ENCODE data around the gene DDI1.

DDI1 gene

DNA sequence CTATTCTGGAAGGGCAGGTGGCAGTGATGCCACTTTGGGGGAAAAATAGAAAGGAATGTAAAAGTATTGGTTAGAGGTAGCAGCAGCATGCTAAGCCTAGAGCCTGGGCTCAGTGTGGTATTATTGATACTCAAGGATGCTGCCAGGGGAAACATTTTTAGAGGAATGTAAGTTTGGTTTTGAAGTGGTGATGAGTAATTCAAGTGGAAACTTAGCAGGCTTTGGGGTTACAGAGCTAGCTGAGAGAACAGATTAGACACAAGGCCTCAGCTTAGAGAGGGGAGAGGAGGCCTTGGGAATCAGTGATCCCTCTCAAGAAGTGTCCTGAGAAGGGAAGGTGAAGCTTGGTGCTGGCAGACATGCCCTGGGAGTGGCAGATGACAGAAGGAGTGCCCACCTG, 32.9 kb upstream of the DDI1 start:
- Histone ChIP-seq H3K9ac (ENCODE audit: low read length) (no peak overlapping the region), H3K9me3 (ENCODE audit: control insufficient read depth, insufficient read depth, low read depth, low read length) (no peaks in the 10 kb centered on the region), H3K4me1 (ENCODE audit: control insufficient read depth, insufficient read depth, low read length) (no peaks in the 10 kb centered on the region), H3K4me3 (ENCODE audit: low read depth, low read length) (no peak overlapping the region), H3K27me3 (ENCODE audit: control insufficient read depth, insufficient read depth, low read length) (no peaks in the 10 kb centered on the region), H3K36me3 (ENCODE audit: control insufficient read depth, insufficient read depth, low read length) (no peaks in the 10 kb centered on the region), H3K27ac (ENCODE audit: low read depth, low read length) (no peak overlapping the region)

DNA sequence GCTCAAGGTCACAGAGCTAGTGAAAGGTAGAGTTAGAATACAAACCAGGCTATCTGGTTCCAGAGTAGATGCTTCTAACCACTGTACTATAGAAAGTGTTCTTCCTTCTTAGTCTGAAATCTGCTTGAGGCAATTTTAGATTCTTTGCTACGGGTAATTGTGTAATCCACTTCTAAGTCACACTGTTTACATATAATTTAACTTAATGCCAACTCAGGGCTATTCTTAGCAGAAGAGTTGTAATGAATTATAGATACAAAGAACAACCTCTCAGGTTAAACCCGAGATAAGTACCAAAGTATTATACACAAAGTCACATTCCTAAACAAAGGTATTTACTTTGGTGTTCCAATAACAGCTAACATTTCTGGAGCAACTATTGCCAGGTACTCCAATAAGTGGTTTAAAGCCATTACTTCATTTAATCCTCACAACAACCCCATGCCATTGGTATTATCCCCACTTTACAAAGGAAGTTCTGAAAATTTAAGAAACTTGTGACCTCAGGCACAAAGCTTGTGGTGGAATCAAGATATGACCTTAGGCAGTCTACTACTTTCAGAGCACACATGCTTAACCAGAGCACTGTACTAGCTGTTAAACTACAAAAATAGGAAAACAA, 31.1 kb upstream of the DDI1 start:
- H3K9ac ChIP-seq (ENCODE audit: low read length) = no peak overlapping the region
- no peak overlapping the region for H3K27ac ChIP-seq (ENCODE audit: low read depth, low read length)
- no peaks in the 10 kb centered on the region for H3K27me3 ChIP-seq (ENCODE audit: control insufficient read depth, insufficient read depth, low read length)
- H3K4me3 ChIP-seq (ENCODE audit: low read depth, low read length) = no peak overlapping the region
- H3K9me3 ChIP-seq (ENCODE audit: control insufficient read depth, insufficient read depth, low read depth, low read length) = no peaks in the 10 kb centered on the region
- no peaks in the 10 kb centered on the region for H3K36me3 ChIP-seq (ENCODE audit: control insufficient read depth, insufficient read depth, low read length)
- no peaks in the 10 kb centered on the region for H3K4me1 ChIP-seq (ENCODE audit: control insufficient read depth, insufficient read depth, low read length)

DNA sequence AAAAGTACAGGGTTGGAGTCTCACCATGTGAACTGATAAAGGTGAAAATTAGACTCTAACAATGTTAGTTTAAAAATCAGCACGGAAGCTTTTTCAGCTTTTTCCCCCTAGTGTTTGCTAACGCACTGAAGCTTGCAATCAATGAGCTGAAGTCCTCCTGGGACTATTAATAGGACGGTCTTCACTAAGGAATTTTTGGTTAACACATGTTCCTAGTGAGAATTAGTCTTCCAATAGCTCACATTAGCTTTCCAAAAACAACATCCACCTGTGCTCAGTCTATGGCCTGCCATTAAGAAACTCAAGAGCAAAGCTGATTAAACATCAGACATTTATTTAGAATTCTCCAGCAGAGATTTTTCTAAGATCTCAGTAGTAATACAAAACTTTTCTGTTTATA, 26.7 kb upstream of the DDI1 start:
- Histone ChIP-seq H3K36me3 (ENCODE audit: control insufficient read depth, insufficient read depth, low read length) (no peaks in the 10 kb centered on the region), H3K9ac (ENCODE audit: low read length) (no peak overlapping the region), H3K4me1 (ENCODE audit: control insufficient read depth, insufficient read depth, low read length) (no peaks in the 10 kb centered on the region), H3K9me3 (ENCODE audit: control insufficient read depth, insufficient read depth, low read depth, low read length) (no peaks in the 10 kb centered on the region), H3K27me3 (ENCODE audit: control insufficient read depth, insufficient read depth, low read length) (no peaks in the 10 kb centered on the region), H3K27ac (ENCODE audit: low read depth, low read length) (no peak overlapping the region), H3K4me3 (ENCODE audit: low read depth, low read length) (no peak overlapping the region)

DNA sequence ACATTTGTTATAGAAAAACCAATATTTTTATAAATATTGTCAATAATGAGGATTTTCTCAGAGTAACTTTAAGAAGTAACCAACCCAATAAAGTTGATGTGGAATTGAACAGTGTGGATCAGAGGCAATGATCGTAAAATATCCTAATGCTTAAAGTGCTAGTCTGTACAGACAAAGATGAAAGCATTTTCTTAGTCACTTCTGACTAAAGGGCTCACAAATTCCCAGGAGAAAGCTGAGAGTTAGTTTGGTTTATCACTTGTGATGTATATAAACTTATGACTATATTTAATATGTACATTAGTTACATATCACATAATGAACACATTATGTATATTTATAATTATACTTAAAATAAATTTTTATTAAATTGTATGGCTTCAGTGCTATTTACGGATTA, 25.4 kb upstream of the DDI1 start:
- H3K27ac ChIP-seq (ENCODE audit: low read depth, low read length) = no peak overlapping the region
- H3K4me3 ChIP-seq (ENCODE audit: low read depth, low read length) = no peak overlapping the region
- H3K27me3 ChIP-seq (ENCODE audit: control insufficient read depth, insufficient read depth, low read length) = no peaks in the 10 kb centered on the region
- no peaks in the 10 kb centered on the region for H3K9me3 ChIP-seq (ENCODE audit: control insufficient read depth, insufficient read depth, low read depth, low read length)
- H3K4me1 ChIP-seq (ENCODE audit: control insufficient read depth, insufficient read depth, low read length) = no peaks in the 10 kb centered on the region
- H3K36me3 ChIP-seq (ENCODE audit: control insufficient read depth, insufficient read depth, low read length) = no peaks in the 10 kb centered on the region
- no peak overlapping the region for H3K9ac ChIP-seq (ENCODE audit: low read length)

DNA sequence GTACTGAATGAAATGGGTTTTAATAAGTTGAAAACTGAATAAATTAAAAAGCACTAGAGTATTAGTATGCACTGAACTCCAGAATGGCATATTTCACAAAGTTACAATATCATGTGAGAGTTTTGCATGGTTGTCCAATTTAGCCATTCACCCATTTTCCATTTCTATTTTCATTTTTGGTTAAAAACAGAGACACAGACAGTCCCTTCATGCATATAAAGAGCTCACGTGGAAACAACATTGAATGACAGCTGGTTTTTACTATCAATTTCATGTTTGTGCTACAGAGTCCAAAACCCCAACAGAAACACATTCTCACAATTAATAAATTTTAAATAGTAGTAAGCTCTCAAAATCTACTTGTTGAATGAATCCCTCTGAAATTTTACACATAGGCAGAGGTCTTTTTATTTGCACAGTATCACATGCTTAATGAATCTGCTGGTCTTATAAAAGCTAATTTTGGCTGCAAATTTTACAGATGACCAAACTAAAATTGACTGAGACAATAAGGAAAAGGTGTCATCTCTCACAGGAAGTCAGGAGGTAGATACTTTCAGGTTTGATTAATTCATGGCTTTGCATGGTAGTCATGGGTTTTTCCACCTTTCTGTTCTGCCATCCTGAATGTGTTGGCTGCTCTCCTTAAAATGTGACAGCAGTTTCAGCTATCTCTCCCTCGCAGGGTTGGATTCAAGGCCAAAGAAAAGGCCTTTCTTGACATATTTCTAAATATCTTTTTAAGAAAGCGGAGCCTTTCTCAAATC, 20.6 kb upstream of the DDI1 start:
- H3K4me3 ChIP-seq (ENCODE audit: low read depth, low read length) = no peak overlapping the region

DNA sequence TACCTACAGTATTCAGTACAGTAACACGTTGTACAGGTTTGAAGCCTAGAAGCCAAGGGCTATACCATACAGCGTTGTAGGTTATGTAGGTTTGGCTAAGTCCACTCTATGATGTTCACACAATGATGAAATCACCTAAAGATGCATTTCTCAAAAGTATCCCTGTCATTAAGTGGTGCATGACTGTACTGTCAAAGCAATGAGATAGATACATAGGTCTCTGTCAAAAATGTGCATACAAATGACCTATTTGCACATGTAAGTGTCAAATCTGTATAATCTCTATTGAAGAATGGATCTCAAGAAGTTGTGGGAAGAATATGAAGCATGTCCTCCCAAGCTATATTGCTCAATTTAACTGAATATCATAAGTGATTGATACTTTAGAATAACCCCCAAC, 11.9 kb upstream of the DDI1 start:
- Histone ChIP-seq H3K9me3 (ENCODE audit: control insufficient read depth, insufficient read depth, low read depth, low read length) (no peaks in the 10 kb centered on the region), H3K36me3 (ENCODE audit: control insufficient read depth, insufficient read depth, low read length) (no peaks in the 10 kb centered on the region), H3K27ac (ENCODE audit: low read depth, low read length) (no peak overlapping the region), H3K27me3 (ENCODE audit: control insufficient read depth, insufficient read depth, low read length) (no peaks in the 10 kb centered on the region), H3K9ac (ENCODE audit: low read length) (no peak overlapping the region), H3K4me3 (ENCODE audit: low read depth, low read length) (no peak overlapping the region), H3K4me1 (ENCODE audit: control insufficient read depth, insufficient read depth, low read length) (no peaks in the 10 kb centered on the region)

More for the DNA sequence above, 20.6 kb upstream of the DDI1 start:
- no peaks in the 10 kb centered on the region for H3K9me3 ChIP-seq (ENCODE audit: control insufficient read depth, insufficient read depth, low read depth, low read length)
- no peaks in the 10 kb centered on the region for H3K27me3 ChIP-seq (ENCODE audit: control insufficient read depth, insufficient read depth, low read length)
- H3K4me1 ChIP-seq (ENCODE audit: control insufficient read depth, insufficient read depth, low read length) = no peaks in the 10 kb centered on the region
- H3K27ac ChIP-seq (ENCODE audit: low read depth, low read length) = no peak overlapping the region
- H3K36me3 ChIP-seq (ENCODE audit: control insufficient read depth, insufficient read depth, low read length) = no peaks in the 10 kb centered on the region
- H3K9ac ChIP-seq (ENCODE audit: low read length) = no peak overlapping the region

DNA sequence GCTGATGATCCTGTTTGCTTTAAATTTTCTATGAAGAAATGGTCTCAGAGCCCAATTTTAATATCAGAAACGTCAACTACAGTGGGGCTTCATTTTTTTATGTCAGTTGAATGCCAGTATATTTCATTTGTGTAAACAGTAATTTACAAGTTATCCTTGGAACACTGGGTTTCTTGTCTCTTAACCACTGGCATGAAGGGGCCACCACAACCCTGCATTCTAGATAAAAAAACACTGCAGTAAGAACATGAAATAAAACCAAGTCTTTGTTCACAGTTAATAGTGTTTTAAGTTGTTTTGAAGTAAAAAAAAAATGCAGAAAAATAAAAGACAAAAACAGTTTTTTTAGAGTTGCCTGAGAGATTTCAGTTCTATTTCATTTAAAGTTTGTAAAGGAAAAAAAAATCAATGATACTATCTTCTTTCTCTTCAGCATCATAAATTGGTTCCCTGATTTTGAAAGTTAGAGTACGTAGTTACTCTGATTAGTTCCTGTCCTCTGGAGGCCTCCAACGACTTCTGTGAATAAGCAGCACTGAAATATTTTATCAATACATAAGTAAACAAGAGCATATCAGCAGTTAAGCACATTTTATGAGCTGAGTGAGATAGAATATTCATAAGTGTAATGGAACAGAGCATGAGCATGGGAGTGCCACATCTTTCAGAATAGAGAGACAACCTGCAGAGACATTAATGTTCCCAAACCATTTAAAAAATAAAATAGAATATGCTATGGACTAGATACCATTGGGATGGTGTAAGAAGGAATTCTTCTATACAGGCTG, 7.8 kb upstream of the DDI1 start:
- Histone ChIP-seq H3K4me1 (ENCODE audit: control insufficient read depth, insufficient read depth, low read length) (no peaks in the 10 kb centered on the region), H3K9me3 (ENCODE audit: control insufficient read depth, insufficient read depth, low read depth, low read length) (no peaks in the 10 kb centered on the region), H3K4me3 (ENCODE audit: low read depth, low read length) (no peak overlapping the region), H3K9ac (ENCODE audit: low read length) (no peak overlapping the region), H3K27ac (ENCODE audit: low read depth, low read length) (no peak overlapping the region), H3K36me3 (ENCODE audit: control insufficient read depth, insufficient read depth, low read length) (no peaks in the 10 kb centered on the region), H3K27me3 (ENCODE audit: control insufficient read depth, insufficient read depth, low read length) (no peaks in the 10 kb centered on the region)

DNA sequence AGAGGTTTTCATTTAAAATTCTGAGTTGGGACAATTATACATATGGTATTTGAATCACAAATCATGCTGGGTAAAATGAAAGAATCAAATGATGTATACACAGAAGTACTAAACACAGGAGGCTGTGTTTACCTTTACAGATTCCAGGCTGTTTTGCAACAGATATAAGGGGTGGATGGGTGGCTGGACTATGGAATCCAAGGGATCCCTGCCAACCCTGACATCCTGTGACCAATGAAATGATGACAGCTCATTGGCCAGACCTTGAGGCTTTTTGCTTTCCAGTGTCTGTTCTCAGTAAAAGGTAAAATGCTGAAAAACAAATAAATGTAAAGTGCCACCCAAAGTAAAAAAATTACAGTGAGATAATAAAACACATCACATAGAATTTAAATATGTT, 3.3 kb upstream of the DDI1 start:
- Histone ChIP-seq H3K9me3 (ENCODE audit: control insufficient read depth, insufficient read depth, low read depth, low read length) (no peaks in the 10 kb centered on the region), H3K36me3 (ENCODE audit: control insufficient read depth, insufficient read depth, low read length) (no peaks in the 10 kb centered on the region), H3K27me3 (ENCODE audit: control insufficient read depth, insufficient read depth, low read length) (no peaks in the 10 kb centered on the region), H3K27ac (ENCODE audit: low read depth, low read length) (no peak overlapping the region), H3K9ac (ENCODE audit: low read length) (no peak overlapping the region), H3K4me3 (ENCODE audit: low read depth, low read length) (no peak overlapping the region), H3K4me1 (ENCODE audit: control insufficient read depth, insufficient read depth, low read length) (no peaks in the 10 kb centered on the region)

DNA sequence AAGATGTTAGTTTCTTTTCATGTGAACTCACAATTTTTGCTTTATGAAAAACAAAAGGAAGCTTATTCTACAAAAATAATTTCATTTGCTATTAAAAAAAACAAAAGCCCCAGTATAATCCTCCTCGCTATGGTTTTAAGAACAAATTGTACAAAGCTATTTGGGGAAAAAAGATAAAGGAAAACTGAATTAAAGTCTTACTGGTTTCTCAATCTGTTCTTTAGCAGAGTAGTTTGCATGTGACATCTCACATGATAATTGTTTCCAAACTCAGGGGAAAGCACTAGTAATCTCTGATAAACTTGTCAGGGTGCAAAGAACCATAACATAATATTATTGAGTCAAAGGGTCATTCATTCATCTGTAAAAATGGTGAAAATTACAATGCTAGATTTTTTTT, 2.9 kb upstream of the DDI1 start:
- no peak overlapping the region for H3K4me3 ChIP-seq (ENCODE audit: low read depth, low read length)
- no peaks in the 10 kb centered on the region for H3K27me3 ChIP-seq (ENCODE audit: control insufficient read depth, insufficient read depth, low read length)
- no peaks in the 10 kb centered on the region for H3K9me3 ChIP-seq (ENCODE audit: control insufficient read depth, insufficient read depth, low read depth, low read length)
- no peak overlapping the region for H3K27ac ChIP-seq (ENCODE audit: low read depth, low read length)
- no peak overlapping the region for H3K9ac ChIP-seq (ENCODE audit: low read length)
- H3K4me1 ChIP-seq (ENCODE audit: control insufficient read depth, insufficient read depth, low read length) = no peaks in the 10 kb centered on the region
- no peaks in the 10 kb centered on the region for H3K36me3 ChIP-seq (ENCODE audit: control insufficient read depth, insufficient read depth, low read length)

DNA sequence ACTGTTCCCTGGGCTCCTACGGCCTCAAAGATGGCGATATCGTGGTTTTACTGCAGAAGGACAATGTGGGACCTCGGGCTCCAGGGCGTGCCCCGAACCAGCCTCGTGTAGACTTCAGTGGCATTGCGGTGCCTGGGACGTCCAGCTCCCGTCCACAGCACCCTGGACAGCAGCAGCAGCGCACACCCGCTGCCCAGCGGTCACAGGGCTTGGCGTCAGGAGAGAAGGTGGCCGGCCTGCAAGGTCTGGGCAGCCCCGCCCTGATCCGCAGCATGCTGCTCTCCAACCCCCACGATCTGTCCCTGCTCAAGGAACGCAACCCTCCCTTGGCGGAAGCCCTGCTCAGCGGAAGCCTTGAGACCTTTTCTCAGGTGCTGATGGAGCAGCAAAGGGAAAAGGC, 555 bp downstream of the DDI1 start:
- H3K9ac ChIP-seq (ENCODE audit: low read length) = no peak overlapping the region
- no peaks in the 10 kb centered on the region for H3K4me1 ChIP-seq (ENCODE audit: control insufficient read depth, insufficient read depth, low read length)
- no peaks in the 10 kb centered on the region for H3K27me3 ChIP-seq (ENCODE audit: control insufficient read depth, insufficient read depth, low read length)
- no peak overlapping the region for H3K4me3 ChIP-seq (ENCODE audit: low read depth, low read length)
- H3K9me3 ChIP-seq (ENCODE audit: control insufficient read depth, insufficient read depth, low read depth, low read length) = no peaks in the 10 kb centered on the region
- H3K36me3 ChIP-seq (ENCODE audit: control insufficient read depth, insufficient read depth, low read length) = no peaks in the 10 kb centered on the region
- H3K27ac ChIP-seq (ENCODE audit: low read depth, low read length) = no peak overlapping the region

DNA sequence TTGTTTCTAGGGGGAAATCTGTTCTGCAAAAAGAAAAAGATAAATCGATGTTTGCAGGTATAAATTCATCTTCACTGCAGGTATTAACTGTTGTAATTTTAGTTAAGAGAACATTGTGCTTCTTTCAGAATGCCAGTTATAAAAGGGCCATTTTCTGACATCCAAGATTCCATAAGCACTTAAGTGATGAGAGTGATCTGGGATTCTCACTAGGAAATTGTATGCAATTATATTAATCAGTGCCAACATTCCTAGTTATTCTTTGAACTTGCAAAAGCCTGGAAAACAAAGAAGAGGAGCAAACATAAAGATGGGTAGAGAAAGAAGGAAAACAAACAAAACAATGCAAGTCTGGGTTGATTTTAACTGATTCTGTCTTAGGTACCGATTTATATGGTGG, 5.4 kb downstream of the DDI1 start:
- Histone ChIP-seq H3K9me3 (ENCODE audit: control insufficient read depth, insufficient read depth, low read depth, low read length) (no peaks in the 10 kb centered on the region), H3K27me3 (ENCODE audit: control insufficient read depth, insufficient read depth, low read length) (no peaks in the 10 kb centered on the region), H3K4me3 (ENCODE audit: low read depth, low read length) (no peak overlapping the region), H3K9ac (ENCODE audit: low read length) (no peak overlapping the region), H3K36me3 (ENCODE audit: control insufficient read depth, insufficient read depth, low read length) (no peaks in the 10 kb centered on the region), H3K27ac (ENCODE audit: low read depth, low read length) (no peak overlapping the region), H3K4me1 (ENCODE audit: control insufficient read depth, insufficient read depth, low read length) (no peaks in the 10 kb centered on the region)

Data from HUES6 (cell line).